Gastrocnemius medialis (tissue), 4 donors: Measurements from ENCODE around the gene PARD3B. TPM values are rescaled to one million over a fixed set of nuclear protein-coding genes. Genes with fewer than 3 reads are reported as not detected.

Source experiments
- ATAC-seq, 2 donors: fragments of 150-250 bp; one replicate each; pipeline ENCODE4 v1.9.1; 2016
- DNase-seq, 2 donors: peaks; one replicate each; pipeline ENCODE4 v3.0.0-alpha.2; 2019
- H3K27ac ChIP-seq, 4 donors: fragments of 200-600 bp; sonication (generic); 1 replicate in 1 of 4; 2 replicates in 3 of 4; pipeline ENCODE4 v1.5.1; 2016 to 2018; ENCODE audit warnings: mild to moderate bottlenecking in 2 of 4, moderate library complexity in 1 of 4
- H3K27me3 ChIP-seq, 3 donors: fragments of 200-600 bp; sonication (generic) in 2 of 3; 1 replicate in 1 of 3; 2 replicates in 2 of 3; pipeline versions ENCODE4 v1.5.1 to v1.6.0; 2016 to 2019; ENCODE audit warnings: mild to moderate bottlenecking in 1 of 3, moderate library complexity in 1 of 3
- H3K36me3 ChIP-seq, 2 donors: fragments of 200-600 bp; sonication (generic) in 1 of 2; one replicate each; pipeline ENCODE4 v1.5.1; 2017 to 2018
- H3K4me1 ChIP-seq, 2 donors: fragments of 200-600 bp; sonication (generic) in 1 of 2; one replicate each; pipeline ENCODE4 v1.5.1; 2016 to 2017; ENCODE audit warnings: mild to moderate bottlenecking in 2 of 2
- H3K4me3 ChIP-seq, 4 donors: fragments of 200-600 bp; sonication (generic) in 3 of 4; 1 replicate in 1 of 4; 2 replicates in 3 of 4; pipeline ENCODE4 v1.5.1; 2016 to 2019; ENCODE audit warnings: mild to moderate bottlenecking in 2 of 4
- H3K9me3 ChIP-seq, 3 donors: fragments of 200-600 bp; sonication (generic) in 2 of 3; 1 replicate in 1 of 3; 2 replicates in 2 of 3; pipeline ENCODE4 v1.5.1; 2016 to 2019
- POLR2A ChIP-seq, 2 donors: fragments of 450-650 bp; IDR thresholded peaks; one replicate each; pipeline ENCODE4 v1.6.1; 2017; ENCODE audit warnings: antibody characterized with exemption in 2 of 2, mild to moderate bottlenecking in 2 of 2, moderate library complexity in 2 of 2
- in situ Hi-C, 4 donors: fragments of 200-750 bp; cut with MboI; loops; one replicate each; pipeline versions ENCODE4 v1.15.0 to v1.8.0; 2017; ENCODE audit warnings: low sequenced_read_pairs in 4 of 4
- intact Hi-C: fragments of 100-400 bp; cut with DNase I; formaldehyde crosslinking; loops from one replicate; pipeline ENCODE4 v1.15.1; 2023; ENCODE audit warnings: low total_unique reads
- total RNA-seq, 4 donors: library from RNA; depleted of rRNA; stranded (reverse); fragments of >200 nt; gene quantifications; one replicate each; pipeline versions ENCODE4 v1.1.0 to v1.2.3, GENCODE V29; 2016
- TF ChIP-seq, protein P1 (sequence below), 5 experiments: fragments of 450-650 bp in 3 of 5; fragments of 200-600 bp in 2 of 5; sonication (generic) in 2 of 5; IDR thresholded peaks in 4 of 5; conservative IDR thresholded peaks in 1 of 5; 1 replicate in 4 of 5; 2 replicates in 1 of 5; pipeline ENCODE4 v1.5.1; 2016 to 2019; ENCODE audit warnings: antibody characterized with exemption in 5 of 5, mild to moderate bottlenecking in 3 of 5, moderate library complexity in 3 of 5

PARD3B gene
- total RNA-seq, 4 donors from 2014 or later: 2.2 to 15.5 (median 4.6) TPM

DNA sequence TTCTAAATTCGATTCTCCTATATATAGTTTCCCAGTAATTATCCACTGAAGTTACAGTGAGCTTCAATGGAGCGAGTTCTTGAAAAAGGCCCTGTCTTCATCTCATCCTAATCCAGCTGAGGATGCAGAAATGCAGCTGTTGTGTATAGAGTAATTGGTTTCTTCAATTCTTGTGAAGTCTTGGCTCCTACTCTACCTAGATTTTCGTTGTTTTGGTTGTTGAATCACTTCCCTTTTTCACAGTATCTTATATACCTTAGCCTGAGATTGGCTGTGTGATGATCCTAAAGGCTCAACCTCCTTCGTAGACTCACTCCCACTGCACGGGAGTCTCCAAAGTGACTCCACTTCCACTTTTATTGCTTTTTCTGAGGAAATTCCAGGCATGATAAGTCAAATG lies 280.4 kb downstream of the PARD3B start:
- intact Hi-C loops (no loop called here), in situ Hi-C loops (no loop called here)
- Histone ChIP-seq H3K36me3 (no peaks in the 10 kb centered on the region), H3K9me3 (no peaks in the 10 kb centered on the region), H3K27me3 (no peaks in the 10 kb centered on the region), H3K4me1 (no peaks in the 10 kb centered on the region), H3K4me3 (no peak overlapping the region), H3K27ac (no peak overlapping the region)
- no peak for DNase-seq
- TF ChIP-seq, protein P1, sequence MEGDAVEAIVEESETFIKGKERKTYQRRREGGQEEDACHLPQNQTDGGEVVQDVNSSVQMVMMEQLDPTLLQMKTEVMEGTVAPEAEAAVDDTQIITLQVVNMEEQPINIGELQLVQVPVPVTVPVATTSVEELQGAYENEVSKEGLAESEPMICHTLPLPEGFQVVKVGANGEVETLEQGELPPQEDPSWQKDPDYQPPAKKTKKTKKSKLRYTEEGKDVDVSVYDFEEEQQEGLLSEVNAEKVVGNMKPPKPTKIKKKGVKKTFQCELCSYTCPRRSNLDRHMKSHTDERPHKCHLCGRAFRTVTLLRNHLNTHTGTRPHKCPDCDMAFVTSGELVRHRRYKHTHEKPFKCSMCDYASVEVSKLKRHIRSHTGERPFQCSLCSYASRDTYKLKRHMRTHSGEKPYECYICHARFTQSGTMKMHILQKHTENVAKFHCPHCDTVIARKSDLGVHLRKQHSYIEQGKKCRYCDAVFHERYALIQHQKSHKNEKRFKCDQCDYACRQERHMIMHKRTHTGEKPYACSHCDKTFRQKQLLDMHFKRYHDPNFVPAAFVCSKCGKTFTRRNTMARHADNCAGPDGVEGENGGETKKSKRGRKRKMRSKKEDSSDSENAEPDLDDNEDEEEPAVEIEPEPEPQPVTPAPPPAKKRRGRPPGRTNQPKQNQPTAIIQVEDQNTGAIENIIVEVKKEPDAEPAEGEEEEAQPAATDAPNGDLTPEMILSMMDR (IDR thresholded peaks at IDR 0.05 in 4 of 5, conservative IDR thresholded peaks at IDR 0.05 in 1 of 5): no peak
- no peak for TF ChIP-seq POLR2A (IDR thresholded peaks at IDR 0.05)
- ATAC-seq: no peak

DNA sequence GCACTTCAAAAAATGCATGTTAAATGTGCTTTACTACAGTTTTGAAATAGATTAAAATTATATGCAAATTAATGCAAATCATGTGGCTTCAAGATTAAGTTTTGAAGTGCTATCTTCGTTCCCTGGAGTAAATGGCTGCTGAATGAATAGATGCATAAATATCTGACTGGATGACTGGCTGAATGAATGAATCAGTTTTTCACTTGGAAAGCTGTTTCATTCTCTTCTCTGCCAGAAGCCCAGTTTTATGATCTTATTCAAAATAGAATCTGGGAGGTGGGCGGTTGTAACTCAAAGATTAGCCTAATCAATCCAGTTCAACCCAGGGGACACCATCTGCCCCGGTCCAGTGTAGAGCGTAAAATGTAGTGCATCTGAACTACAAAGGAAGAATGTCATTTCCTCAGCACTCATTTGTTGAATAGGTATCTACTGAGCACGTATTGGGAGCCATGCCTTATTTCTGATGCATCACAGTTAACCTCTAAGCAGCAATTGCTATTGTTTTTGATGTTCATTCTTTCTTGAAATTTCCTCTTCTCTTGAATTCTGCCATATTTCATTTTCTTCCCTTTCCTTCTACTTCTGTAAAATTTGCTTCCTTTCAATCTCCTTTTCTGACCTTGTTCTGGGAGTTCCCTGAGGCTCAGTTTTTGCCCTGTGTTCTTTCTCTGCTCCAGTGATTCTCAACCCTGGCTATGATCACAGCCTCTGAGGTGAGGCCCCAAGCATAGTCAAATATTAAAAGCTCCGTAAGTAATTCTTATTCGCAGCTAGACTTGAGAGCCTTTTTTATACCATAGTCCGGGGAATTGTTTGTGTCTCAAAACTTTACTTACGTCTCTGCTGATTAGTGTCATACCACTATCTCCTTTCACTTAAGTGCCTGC lies 282.7 kb downstream of the PARD3B start:
- ATAC-seq (no peak), DNase-seq (no peak)
- Histone ChIP-seq H3K36me3 (no peaks in the 10 kb centered on the region), H3K4me1 (no peaks in the 10 kb centered on the region), H3K4me3 (no peak overlapping the region), H3K9me3 (no peaks in the 10 kb centered on the region), H3K27ac (no peak overlapping the region), H3K27me3 (no peaks in the 10 kb centered on the region)
- TF ChIP-seq, protein P1 (IDR thresholded peaks at IDR 0.05 in 4 of 5, conservative IDR thresholded peaks at IDR 0.05 in 1 of 5): no peak
- no peak for TF ChIP-seq POLR2A (IDR thresholded peaks at IDR 0.05)
- intact Hi-C loops (no loop called here), in situ Hi-C loops (no loop called here)

DNA sequence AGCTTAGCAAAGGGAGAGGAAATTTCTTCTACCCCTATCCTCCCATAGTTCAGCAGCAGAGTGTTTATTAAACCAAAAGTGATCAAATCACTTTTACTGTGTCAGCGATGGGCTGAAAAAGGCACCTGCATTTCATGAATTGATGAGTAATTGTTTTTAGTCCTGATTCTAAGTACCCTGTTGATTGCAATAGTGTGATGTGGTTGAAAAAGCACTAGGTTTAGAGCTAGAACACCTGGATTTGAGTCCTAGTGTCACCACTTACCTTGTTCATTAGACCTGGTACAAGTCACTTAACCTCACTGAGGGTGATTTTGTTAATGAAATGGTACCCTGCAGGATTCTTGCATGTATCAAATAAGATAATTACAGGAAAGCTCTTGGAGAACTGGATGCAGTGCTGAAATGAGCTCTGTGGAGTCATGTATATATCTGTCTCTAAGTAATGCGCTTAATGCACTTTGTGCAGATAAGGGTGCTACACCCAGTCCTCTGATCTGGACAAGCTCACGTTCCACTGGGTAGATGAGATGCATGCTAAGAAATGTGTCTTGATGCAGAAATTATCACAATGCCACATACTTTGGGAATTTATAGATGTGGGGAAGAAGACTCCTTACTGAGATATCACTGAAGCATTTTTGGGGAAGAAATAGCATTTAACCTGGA lies 289.6 kb downstream of the PARD3B start:
- Histone ChIP-seq H3K27me3 (no peaks in the 10 kb centered on the region), H3K4me1 (no peaks in the 10 kb centered on the region), H3K27ac (no peak overlapping the region), H3K9me3 (no peaks in the 10 kb centered on the region), H3K4me3 (no peak overlapping the region), H3K36me3 (no peaks in the 10 kb centered on the region)
- no peak for ATAC-seq
- TF ChIP-seq POLR2A (IDR thresholded peaks at IDR 0.05): no peak
- TF ChIP-seq, protein P1 (IDR thresholded peaks at IDR 0.05 in 4 of 5, conservative IDR thresholded peaks at IDR 0.05 in 1 of 5): no peak
- in situ Hi-C loops: no loop called here
- DNase-seq: no peak
- intact Hi-C loops: no loop called here

DNA sequence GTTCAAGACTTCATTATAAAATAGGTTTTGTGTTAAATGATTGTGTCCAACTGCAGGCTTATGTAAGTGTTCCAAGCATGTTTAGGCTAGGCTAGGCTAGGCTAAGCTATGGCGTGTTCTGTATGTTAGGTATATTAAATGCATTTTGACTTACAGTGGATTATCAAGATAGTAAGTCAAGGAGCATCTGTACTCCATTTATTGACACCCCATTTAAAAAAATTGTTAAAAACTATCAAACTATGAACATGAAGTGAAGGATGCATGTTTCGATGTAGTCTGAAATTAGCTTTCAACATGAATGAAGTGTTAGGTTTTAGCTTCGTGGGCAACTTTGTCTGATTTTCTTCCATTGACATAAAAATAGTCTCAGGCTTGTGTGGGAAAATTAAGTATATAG lies 290.5 kb downstream of the PARD3B start:
- H3K4me1 ChIP-seq: no peaks in the 10 kb centered on the region
- intact Hi-C loops: no loop called here

More for the DNA sequence above, 290.5 kb downstream of the PARD3B start:
- H3K36me3 ChIP-seq: no peaks in the 10 kb centered on the region
- H3K4me3 ChIP-seq: no peak overlapping the region
- DNase-seq (no peak), ATAC-seq (no peak)
- in situ Hi-C loops: no loop called here
- H3K27me3 ChIP-seq: no peaks in the 10 kb centered on the region
- no peaks in the 10 kb centered on the region for H3K9me3 ChIP-seq
- TF ChIP-seq, protein P1 (IDR thresholded peaks at IDR 0.05 in 4 of 5, conservative IDR thresholded peaks at IDR 0.05 in 1 of 5): no peak
- no peak for TF ChIP-seq POLR2A (IDR thresholded peaks at IDR 0.05)
- no peak overlapping the region for H3K27ac ChIP-seq
